Inflammatory macrophage treated with lipopolysaccharide for 1 hour (primary cell): ENCODE measurements around the gene SNRPE.

Source experiments
- DNase-seq, 2 donors: peaks; one replicate each; pipeline ENCODE4 v3.0.0-alpha.2; 2020 to 2022

Gene SNRPE

DNA sequence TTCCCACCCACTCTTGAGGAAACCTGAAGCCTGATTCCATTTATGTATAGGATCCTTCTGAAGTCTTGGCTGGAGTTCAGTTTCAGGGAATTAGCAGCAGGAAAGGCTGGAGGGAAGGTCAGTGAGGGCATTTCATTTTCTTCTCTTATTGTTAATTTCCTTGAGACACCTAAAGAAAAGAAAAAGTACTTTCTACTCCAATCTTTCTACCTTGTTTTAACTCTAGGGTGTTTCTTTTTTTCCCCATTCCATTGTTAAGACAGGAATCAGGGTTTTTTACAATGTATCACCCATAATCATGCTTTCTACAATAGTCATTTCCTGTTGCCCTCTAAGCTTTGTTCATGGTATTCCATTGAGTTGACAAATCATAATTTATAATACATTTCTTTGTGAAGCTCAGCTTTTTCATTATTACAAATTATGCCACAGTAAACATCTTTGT lies 27.4 kb downstream of the SNRPE start:
- DNase-seq, result no peak

DNA sequence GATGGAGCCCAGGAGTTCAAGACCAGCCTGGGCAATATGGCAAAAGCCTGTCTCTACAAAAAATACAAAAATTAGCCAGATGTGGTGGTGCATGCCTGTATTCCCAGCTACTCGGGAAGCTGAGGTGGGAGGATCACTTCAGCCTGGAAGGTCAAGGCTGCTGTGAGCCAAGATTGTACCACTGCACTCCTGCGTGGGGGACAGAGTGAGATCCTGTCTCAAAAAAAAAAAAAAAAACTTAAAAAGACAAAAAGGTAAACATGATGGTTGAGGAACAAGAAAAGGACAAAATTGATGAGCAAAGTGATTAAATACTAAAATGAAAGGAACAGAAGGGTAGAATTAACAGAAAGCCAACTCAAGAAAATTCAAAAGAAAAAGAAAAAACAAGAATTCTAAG lies 30.6 kb downstream of the SNRPE start:
- DNase-seq, result no peak

DNA sequence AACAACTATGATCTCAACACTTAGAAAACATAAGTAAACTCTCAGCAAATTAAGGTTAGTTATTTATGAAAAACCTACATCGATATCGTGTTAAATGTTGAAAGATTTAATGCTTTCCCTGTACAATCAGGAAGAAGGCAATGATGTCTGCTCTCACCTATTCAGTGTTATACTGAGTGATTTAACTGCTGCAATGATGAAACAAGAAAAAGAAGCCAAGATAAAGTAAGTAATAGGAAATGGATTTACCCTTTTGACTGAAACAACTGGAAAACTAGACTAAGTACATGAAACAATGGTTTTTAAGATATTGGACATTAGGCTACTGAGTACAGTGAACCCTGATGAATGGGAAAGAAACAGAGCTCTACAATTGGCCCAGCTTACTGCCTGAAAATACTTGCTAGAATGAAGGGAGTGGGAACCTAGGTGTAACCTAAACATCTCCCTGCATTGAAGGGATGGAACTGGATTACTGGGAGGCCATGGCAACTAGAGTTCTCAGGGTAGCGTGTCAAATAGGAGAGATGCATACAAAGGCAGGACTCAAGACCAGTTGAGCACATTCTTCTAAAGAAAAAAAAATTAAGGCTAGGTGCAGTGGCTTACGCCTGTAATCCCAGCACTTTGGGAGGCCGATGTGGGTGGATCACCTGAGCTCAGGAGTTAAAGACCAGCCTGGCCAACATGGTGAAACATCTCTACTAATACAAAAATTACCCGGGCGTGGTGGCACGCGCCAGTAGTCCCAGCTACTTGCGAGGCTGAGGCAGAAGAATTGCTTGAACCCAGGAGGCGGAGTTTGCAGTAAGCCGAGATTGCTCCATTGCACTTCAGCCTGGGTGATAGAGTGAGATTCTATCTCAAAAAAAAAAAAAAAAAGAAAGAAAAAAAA lies 37.3 kb downstream of the SNRPE start:
- DNase-seq, result no peak

DNA sequence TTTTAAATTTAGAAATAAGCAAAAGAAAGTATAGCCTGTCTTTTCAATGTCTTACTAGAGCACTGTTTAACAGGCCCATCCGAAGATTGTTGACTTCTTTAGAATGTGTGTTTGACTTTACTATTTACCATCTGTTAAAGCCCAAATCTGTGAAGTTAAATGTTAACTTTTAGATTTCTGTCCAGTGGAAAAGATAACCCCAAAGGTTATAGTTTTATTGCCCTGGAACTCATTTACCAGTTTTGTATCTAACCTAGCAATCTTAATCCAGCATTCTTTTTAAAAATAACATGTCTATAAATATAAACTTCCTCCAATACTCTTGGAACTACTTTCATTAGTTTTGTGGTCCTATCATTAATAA lies 37.9 kb downstream of the SNRPE start:
- DNase-seq, result no peak

DNA sequence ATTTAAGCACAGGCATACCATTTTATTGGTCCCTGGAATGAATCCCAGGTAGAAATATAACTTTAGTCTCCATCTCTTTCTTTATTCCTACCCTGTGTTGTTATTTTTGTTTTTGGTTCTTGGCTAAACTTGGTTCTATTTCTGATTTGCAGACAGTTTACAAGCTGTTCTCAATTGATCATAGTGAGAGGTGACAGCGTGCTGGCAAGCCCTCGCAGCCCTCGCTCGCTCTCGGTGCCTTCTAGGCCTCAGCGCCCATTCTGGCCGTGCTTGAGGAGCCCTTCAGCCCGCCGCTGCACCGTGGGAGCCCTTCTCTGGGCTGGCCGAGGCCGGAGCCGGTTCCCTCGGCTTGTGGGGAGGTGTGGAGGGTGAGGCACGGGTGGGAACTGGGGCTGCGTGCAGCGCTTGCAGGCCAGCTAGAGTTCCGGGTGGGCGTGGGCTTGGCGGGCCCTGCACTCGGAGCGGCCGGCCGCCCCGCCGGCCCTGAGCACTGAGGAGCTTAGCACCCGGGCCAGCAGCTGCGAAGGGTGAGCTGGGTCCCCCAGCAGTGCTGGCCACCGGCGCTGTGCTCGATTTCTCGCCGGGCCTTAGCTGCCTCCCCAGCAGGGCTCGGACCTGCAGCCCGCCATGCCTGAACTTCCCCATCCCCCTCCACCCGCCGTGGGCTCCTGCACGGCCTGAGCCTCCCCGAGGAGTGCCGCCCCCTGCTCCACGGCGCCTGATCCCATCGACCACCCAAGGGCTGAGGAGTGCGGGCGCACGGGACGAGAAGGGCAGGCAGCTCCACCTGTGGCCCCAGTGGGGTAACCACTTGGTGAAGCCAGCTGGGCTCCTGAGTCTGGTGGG lies 38.7 kb downstream of the SNRPE start:
- no peak for DNase-seq

DNA sequence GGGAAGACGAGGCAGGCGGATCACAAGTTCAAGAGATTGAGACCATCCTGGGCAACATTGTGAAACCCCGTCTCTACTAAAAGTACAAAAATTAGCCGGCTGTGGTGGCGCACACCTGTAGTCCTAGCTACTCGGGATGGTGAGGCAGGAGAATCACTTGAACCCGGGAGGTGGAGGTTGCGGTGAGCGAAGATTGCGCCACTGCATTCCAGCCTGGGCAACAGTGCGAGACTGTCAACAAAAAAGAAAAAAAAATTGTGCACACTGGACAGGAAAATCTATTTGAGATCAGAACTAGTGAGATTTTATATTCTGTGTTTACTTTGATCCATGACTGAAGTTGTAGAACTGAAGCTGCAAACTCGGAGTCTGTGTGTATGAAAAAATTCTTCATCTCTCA lies 40.2 kb downstream of the SNRPE start:
- DNase-seq, result no peak

DNA sequence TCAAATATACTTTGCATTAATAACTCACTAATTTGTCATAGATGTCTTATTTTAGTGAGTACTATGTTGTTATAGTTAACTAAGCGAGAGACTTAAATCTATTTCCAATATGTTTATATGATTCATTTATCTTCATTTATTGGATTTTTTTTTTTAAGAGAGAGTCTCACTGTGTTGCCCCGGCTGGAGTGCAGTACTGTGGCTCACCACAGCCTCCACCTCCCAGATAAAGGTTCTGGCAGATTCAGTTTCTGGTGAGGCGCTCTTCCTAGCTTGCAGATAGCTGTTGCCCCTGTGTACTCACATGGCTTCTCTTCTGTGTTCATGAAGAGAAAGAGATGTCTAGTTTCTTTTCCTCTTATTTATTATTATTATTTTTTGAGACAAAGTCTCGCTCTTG lies 43.9 kb downstream of the SNRPE start:
- no peak for DNase-seq

DNA sequence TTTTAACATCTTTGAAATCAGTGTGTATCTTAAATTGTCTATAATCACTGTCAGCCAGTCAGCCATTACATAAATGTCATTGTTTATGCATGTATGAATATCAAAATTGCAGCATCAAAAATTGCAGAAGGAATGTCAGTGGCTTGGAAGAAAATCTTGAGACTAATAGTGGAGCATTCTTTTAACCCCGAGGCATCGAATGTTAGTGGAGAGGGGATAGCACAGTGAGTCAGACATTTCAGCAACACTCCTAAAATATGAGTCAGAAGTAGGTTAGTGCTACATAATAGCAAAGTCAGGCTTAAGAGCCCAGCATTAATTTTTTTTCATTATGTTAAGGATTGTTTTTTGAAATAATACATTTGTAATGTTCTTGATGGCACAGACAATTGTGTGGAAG lies 45.5 kb downstream of the SNRPE start:
- peak in 1 of 2 donors; percentile 1 for DNase-seq

DNA sequence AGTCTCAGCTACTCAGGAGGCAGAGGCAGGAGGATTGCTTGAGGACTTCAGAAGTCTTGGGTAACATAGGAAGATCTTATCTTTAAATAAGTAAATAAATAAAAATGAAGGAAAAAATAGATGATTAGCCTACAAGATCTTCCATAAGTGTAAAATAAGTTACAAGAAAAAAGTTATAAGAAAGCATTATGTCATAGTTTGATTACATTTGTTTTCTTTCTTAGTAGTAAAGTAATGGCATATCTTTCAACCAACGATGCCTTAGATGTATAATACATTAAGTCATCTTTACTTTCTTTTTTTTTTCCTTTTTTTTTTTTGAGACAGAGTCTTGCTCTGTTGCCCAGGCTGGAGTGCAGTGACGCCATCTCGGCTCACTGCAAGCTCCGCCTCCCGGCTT lies 46.5 kb downstream of the SNRPE start:
- no peak for DNase-seq

DNA sequence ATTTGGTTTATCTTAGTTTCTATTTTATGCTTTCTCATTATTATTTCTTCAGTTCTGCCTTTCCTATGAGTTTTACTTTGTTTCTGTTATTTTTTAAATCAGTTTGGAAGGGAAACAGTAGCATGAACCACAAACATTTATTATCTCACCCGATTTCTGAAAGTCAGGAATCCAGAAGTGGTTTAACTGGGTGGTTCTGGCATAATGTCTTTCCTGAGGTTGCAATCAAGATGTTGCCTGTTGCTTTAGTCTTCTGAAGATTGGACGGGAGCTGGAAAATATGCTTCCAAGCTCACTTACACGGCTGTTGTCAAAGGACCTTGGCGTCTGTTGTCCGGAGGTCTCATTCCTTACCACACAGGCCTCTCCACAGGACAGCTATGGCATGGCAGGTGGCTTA lies 50.4 kb downstream of the SNRPE start:
- no peak for DNase-seq

DNA sequence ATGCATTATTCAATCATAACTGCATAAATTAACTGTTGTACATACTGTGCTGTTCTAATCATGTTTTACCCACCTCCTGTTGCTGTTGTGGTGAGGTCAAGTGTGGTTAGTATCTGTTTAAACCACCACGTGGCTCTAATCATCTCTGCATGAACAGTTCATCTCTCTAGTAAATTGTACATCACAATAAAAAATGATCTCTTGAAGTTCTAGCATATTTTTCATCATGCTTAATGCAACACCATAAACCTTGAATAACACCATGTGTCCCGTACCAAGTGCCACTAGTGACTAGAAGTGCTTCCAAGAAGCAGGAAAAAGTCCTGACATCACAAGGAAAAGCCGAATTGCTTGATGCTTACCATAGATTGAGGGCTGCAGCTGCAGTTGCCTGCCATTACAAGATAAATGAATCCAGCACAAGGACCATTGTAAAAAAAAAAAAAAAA lies 51.7 kb downstream of the SNRPE start:
- no peak for DNase-seq

DNA sequence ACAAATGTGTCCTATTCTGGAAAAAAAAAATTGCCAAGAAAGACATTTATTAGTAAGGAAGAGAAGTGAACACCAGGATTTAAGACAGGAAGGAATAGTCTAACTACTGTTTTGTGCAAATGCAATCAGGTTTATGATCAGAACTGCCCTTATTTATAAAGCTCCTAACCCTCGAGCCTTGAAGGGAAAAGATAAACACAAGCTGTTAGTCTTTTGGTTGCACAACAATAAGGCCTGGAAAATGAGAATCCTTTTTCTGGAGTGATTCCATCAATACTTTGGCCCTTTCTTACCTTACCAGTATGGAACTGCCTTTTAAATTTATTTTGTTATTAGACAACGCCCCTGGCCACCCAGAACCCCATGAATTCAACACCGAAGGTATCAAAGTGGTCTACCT lies 52.9 kb downstream of the SNRPE start:
- DNase-seq, result no peak

DNA sequence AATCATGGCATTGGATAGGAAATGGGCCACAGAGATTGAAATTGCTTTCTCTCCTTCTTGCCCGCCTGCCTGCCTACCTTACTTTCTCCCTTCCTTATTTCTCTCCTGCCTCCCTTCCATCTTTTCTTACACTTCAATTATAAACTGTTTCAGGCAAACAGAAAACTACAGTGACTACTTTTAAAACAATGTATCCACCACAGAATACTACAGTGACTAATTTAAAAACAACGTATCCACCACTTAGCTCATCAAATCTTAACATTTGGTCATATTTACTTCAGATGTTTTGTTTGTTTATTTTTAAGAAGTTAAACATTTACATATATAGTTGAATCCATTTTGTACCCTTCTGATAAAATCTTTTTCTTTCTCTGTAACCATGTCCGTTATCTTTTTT lies 54.4 kb downstream of the SNRPE start:
- no peak for DNase-seq

DNA sequence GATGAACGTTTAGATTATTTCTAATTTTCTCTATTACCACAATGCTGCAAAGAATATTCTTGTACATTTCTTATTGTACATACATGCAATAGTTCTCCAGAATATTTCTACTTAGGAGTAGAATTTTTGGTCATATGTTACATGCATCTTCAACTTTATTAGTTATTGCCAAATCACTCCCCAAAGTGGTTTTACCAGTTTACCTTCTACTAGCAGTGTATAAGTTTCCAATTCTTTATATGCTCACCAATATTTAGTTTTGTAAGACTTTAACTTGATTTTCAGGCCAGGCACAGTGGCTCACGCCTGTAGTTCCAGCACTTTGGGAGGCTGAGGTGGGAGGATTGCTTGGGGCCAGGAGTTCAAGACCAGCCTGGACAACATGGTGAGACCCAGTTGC lies 55.4 kb downstream of the SNRPE start:
- DNase-seq, result no peak
